Aortic smooth muscle cell (primary cell): ENCODE measurements around the gene CD1D. TPM values are rescaled to one million over a fixed set of nuclear protein-coding genes. Genes with fewer than 3 reads are reported as not detected.

Source experiments
- total RNA-seq: library from RNA; depleted of rRNA; stranded (reverse); fragments of >200 nt; gene quantifications from 2 replicates; pipeline ENCODE4 v1.2.3, GENCODE V29; 2014

The CD1D gene
- under 0.01 TPM in 1 of 2 replicates, not detected in the other for total RNA-seq

GRCh38 chr1:158180741-158181576 lies at the start of gene CD1D:
Gene CD1D (plus strand): TSS chr1:158180895. CDS start chr1:158181102, 207 bp downstream.

Other genes with a start within 250 kb of the CD1D start
- 98.1 and 101 TPM in 2 replicates for gene KIRREL1, start 187.2 kb upstream of the CD1D start, total RNA-seq
- gene CD1A, start 73.5 kb downstream of the CD1D start, total RNA-seq: not detected in 2 replicates
- not detected in 2 replicates for gene CD1C, start 109.0 kb downstream of the CD1D start, total RNA-seq
- gene CD1B, start 150.6 kb downstream of the CD1D start, total RNA-seq: not detected in 2 replicates
- gene CD1E, start 173.0 kb downstream of the CD1D start, total RNA-seq: not detected in 2 replicates
- gene OR10T2, start 218.6 kb downstream of the CD1D start, total RNA-seq: not detected in 2 replicates
- gene OR10K2, start 245.3 kb downstream of the CD1D start, total RNA-seq: not detected in 2 replicates